K562 (cell line): ENCODE measurements around the gene FLRT1. TPM values are rescaled to one million over a fixed set of nuclear protein-coding genes. Genes with fewer than 3 reads are reported as not detected.

Experiments used
- ATAC-seq: fragments of 200-7000 bp; cut with Tn5 transposase; 3 replicates; pipeline ENCODE4 v1.9.1; 2020; ENCODE audit warnings: moderate library complexity
- BruUV-seq: library from RNA; stranded (reverse); fragments of 400-500 nt; replicated peaks from 2 replicates; lab custom pipeline; 2021; lab: Mats Ljungman, UMichigan
- CTCF ChIA-PET: fragments of 300-600 bp; formaldehyde crosslinking; extraction: SDS; loops from one replicate; lab custom pipeline; 2021; ENCODE audit warnings: low intra/inter-chr PET ratio; lab: Yijun Ruan, JAX
- POLR2A ChIA-PET: fragments of 300-600, 350-650 bp; sonication (Branson Sonifier 250); formaldehyde crosslinking; extraction: SDS; loops from one replicate; lab custom pipeline; 2021; ENCODE audit warnings: antibody characterized with exemption, inconsistent platforms; lab: Yijun Ruan, JAX
- DNase-seq, 4 experiments: peaks; one replicate each; pipeline versions ENCODE4 v3.0.0 to v3.0.0-alpha.2; 2011 to 2018; ENCODE audit warnings: low spot score in 3 of 4, mixed read lengths in 3 of 4; ENCODE audit errors: extremely low read depth in 1 of 4
- FAIRE-seq: peaks from 2 replicates; lab custom pipeline; 2011; peaks lifted over from hg19 to GRCh38; lab: Jason Lieb, UNC
- H2AFZ ChIP-seq: 2 replicates; pipeline ENCODE4 v1.6.0; 2011; ENCODE audit warnings: low read depth, low read length, control low read depth, inconsistent platforms
- H3K27ac ChIP-seq: fragments of 200-600 bp; 3 replicates; pipeline ENCODE4 v1.8.0; 2011; ENCODE audit warnings: low read depth, mild to moderate bottlenecking, control low read depth, inconsistent platforms, low read length, moderate library complexity, mixed read lengths; ENCODE audit errors: extremely low read depth
- H3K27me3 ChIP-seq, 2 experiments: fragments of 300-600 bp in 1 of 2; 2 replicates in 1 of 2; 3 replicates in 1 of 2; pipeline versions ENCODE4 v1.6.0 to v1.8.0; 2011; ENCODE audit warnings: inconsistent platforms in 2 of 2, low read length in 2 of 2, mild to moderate bottlenecking in 1 of 2, mixed read lengths in 1 of 2, moderate library complexity in 1 of 2; ENCODE audit not compliant: control insufficient read depth in 2 of 2, insufficient read depth in 2 of 2
- H3K36me3 ChIP-seq: fragments of 300-600 bp; 3 replicates; pipeline ENCODE4 v1.8.0; 2011; ENCODE audit warnings: mild to moderate bottlenecking, low read length, inconsistent platforms; ENCODE audit not compliant: control insufficient read depth, insufficient read depth
- H3K4me1 ChIP-seq, 2 experiments: fragments of 200-600 bp in 1 of 2; replicated peaks in 1 of 2; 2 replicates in 1 of 2; 3 replicates in 1 of 2; pipeline versions ENCODE4 v1.5.1 to v1.8.0; 2011; ENCODE audit warnings: inconsistent platforms in 2 of 2, low read length in 2 of 2, mild to moderate bottlenecking in 1 of 2, mixed read lengths in 1 of 2, moderate library complexity in 1 of 2; ENCODE audit not compliant: control insufficient read depth in 2 of 2, insufficient read depth in 2 of 2
- H3K4me2 ChIP-seq: 2 replicates; pipeline ENCODE4 v1.6.1; 2011; ENCODE audit warnings: low read length, control low read depth, inconsistent platforms, mixed read lengths; ENCODE audit not compliant: insufficient read depth
- H3K4me3 ChIP-seq: fragments of 200-600 bp; sonication (generic), shearing (Covaris generic); 2 replicates; pipeline ENCODE4 v1.5.1; 2016; ENCODE audit warnings: control low read depth, inconsistent platforms
- H3K79me2 ChIP-seq: fragments of 200-600 bp; 3 replicates; pipeline ENCODE4 v1.8.0; 2011; ENCODE audit warnings: low read length, inconsistent platforms; ENCODE audit not compliant: control insufficient read depth, insufficient read depth
- H3K9ac ChIP-seq, 2 experiments: 2 replicates each; pipeline versions ENCODE4 v1.6.0 to v1.6.1; 2011; ENCODE audit warnings: low read depth in 2 of 2, low read length in 2 of 2, control low read depth in 1 of 2, inconsistent platforms in 1 of 2, mild to moderate bottlenecking in 1 of 2, mixed read lengths in 1 of 2; ENCODE audit not compliant: insufficient read depth in 1 of 2
- H3K9me1 ChIP-seq: one replicate; pipeline ENCODE4 v1.6.0; 2011; ENCODE audit warnings: inconsistent platforms, mild to moderate bottlenecking, low read length, moderate library complexity; ENCODE audit not compliant: control insufficient read depth, insufficient read depth
- H3K9me3 ChIP-seq: replicated peaks from 2 replicates; pipeline ENCODE4 v1.5.1; 2011; ENCODE audit warnings: low read depth, low read length, inconsistent platforms; ENCODE audit not compliant: control insufficient read depth, insufficient read depth
- H4K20me1 ChIP-seq: replicated peaks from 2 replicates; pipeline ENCODE4 v1.6.1; 2011; ENCODE audit warnings: low read length, inconsistent platforms, mixed read lengths; ENCODE audit not compliant: control insufficient read depth, insufficient read depth
- ARID4B ChIP-seq: sonication (generic); formaldehyde crosslinking; IDR thresholded peaks from 2 replicates; pipeline ENCODE4 v1.8.0; 2022; ENCODE audit warnings: mild to moderate bottlenecking, missing genetic modification reagents
- HINFP ChIP-seq: fragments of 450-650 bp; conservative IDR thresholded peaks from 2 replicates; pipeline ENCODE4 v1.6.1; 2016; ENCODE audit warnings: missing genetic modification characterization, low read depth, mild to moderate bottlenecking, control low read depth, missing compliant biosample characterization
- MAFK ChIP-seq: IDR thresholded peaks from 2 replicates; pipeline ENCODE4 v1.6.1; 2011; ENCODE audit warnings: low read length, improper control_type of control experiment
- MYBL2 ChIP-seq, 2 experiments: fragments of 450-650 bp in 1 of 2; sonication (generic) in 1 of 2; formaldehyde crosslinking in 1 of 2; IDR thresholded peaks; 2 replicates each; pipeline versions ENCODE4 v1.6.1 to v1.8.1; 2017 to 2022; ENCODE audit warnings: borderline replicate concordance in 1 of 2, inconsistent platforms in 1 of 2, low read depth in 1 of 2, mild to moderate bottlenecking in 1 of 2, missing genetic modification reagents in 1 of 2, moderate library complexity in 1 of 2
- PATZ1 ChIP-seq: fragments of 250-450 bp; sonication (Bioruptor Pico); IDR thresholded peaks from 2 replicates; pipeline ENCODE4 v1.5.0; 2020; ENCODE audit warnings: mild to moderate bottlenecking, borderline replicate concordance
- POLR2A ChIP-seq: fragments of 450-650 bp; conservative IDR thresholded peaks from 2 replicates; pipeline ENCODE4 v1.6.1; 2016
- POLR3G ChIP-seq: IDR thresholded peaks from 2 replicates; pipeline ENCODE4 v1.6.1; 2011; ENCODE audit not compliant: insufficient read length, insufficient replicate concordance; ENCODE audit errors: extremely low read depth
- RBM25 ChIP-seq: fragments of 200-400 bp; formaldehyde crosslinking; IDR thresholded peaks from 2 replicates; pipeline ENCODE4 v1.6.1; 2018; ENCODE audit warnings: low read length, low read depth, moderate library complexity; ENCODE audit not compliant: severe bottlenecking
- SIRT6 ChIP-seq: IDR thresholded peaks from one replicate; pipeline ENCODE4 v1.6.1; 2012; ENCODE audit warnings: low read depth, mild to moderate bottlenecking, control low read depth, inconsistent platforms, low read length, moderate library complexity
- SRF ChIP-seq, 2 experiments: fragments of 250-450, 450-650 bp in 1 of 2; sonication (Bioruptor Pico) in 1 of 2; sonication (generic) in 1 of 2; formaldehyde crosslinking; IDR thresholded peaks; 2 replicates each; pipeline versions ENCODE4 v1.5.0 to v1.5.1; 2020 to 2022; ENCODE audit warnings: mild to moderate bottlenecking in 1 of 2, missing genetic modification reagents in 1 of 2
- SRSF7 ChIP-seq: fragments of 200-400 bp; formaldehyde crosslinking; optimal IDR thresholded peaks from 2 replicates; pipeline ENCODE3; 2017; ENCODE audit warnings: mild to moderate bottlenecking, low read depth, low read length
- ZZZ3 ChIP-seq: fragments of 450-650 bp; IDR thresholded peaks from 2 replicates; pipeline ENCODE4 v1.6.1; 2016; ENCODE audit warnings: antibody characterized with exemption, mild to moderate bottlenecking, moderate library complexity
- WGBS: fragments of 100-300 bp; shearing (Covaris generic); methylation state at CpG from one replicate; pipeline ENCODE4 v1.1.6; 2016; ENCODE audit warnings: low coverage, mixed read lengths; ENCODE audit not compliant: insufficient coverage; ENCODE audit errors: missing lambda C conversion rate; 5-methylcytosine and 5-hydroxymethylcytosine counted together
- in situ Hi-C: fragments of 300-500 bp; cut with MboI; formaldehyde crosslinking; loops from 4 replicates; pipeline ENCODE4 v1.15.0; 2018; ENCODE audit warnings: inconsistent platforms, mixed read lengths
- intact Hi-C: fragments of 100-400 bp; cut with micrococcal nuclease; formaldehyde crosslinking; loops from 2 replicates; pipeline ENCODE4 v1.14.2; 2022
- polyA plus RNA-seq, 8 experiments: library from polyadenylated mRNA; depleted of rRNA in 4 of 8; stranded (reverse) in 5 of 8; unstranded in 3 of 8; fragments of >200 nt; fragmentation: Nextera tagmentation in 2 of 8; fragmentation: Illumina TruSeq in 1 of 8; extraction: Ambion mirVana in 2 of 8; extraction: Trizol in 1 of 8; gene quantifications; 2 replicates each; pipeline versions ENCODE4 v1.2.1 to v1.2.3, GENCODE V29; 2011 to 2014; ENCODE audit warnings: inconsistent platforms in 1 of 8, missing spikeins in 1 of 8
- total RNA-seq, 7 experiments: library from RNA; depleted of rRNA in 6 of 7; stranded (reverse); fragments of >200 nt in 6 of 7; fragmentation: Illumina TruSeq in 2 of 7; extraction: Trizol in 2 of 7; gene quantifications; 2 replicates each; pipeline versions ENCODE4 v1.2.1 to v1.2.3, GENCODE V29; 2011 to 2021; ENCODE audit warnings: low replicate concordance in 1 of 7

Gene FLRT1
- total and polyA plus RNA-seq, 9 of the 15 experiments (the other 6 are each of a cell fraction or from before 2014, with no cell fraction given), result not detected

- POLR2A ChIA-PET, result interaction anchor here (0.5 to 1.5 kb wide), 10 partner anchors 9 to 258 kb away, joined by 3 to 7 read pairs (median 3); partner anchors contain the start of gene COX8A
- no TSS peak for BruUV-seq
- TF ChIP-seq MYBL2 (IDR thresholded peaks at IDR 0.05; ENCODE audit: low read depth), result no peak
- no peak for TF ChIP-seq MYBL2 (CRISPR knock-in tag; IDR thresholded peaks at IDR 0.05; ENCODE audit: borderline replicate concordance)
- peak; percentile 11 for TF ChIP-seq SIRT6
- TF ChIP-seq ARID4B (CRISPR knock-in tag), result 0 out of 2 replicates have a peak, but pooled peaks have one; percentile 17
- no peak for TF ChIP-seq SRF (CRISPR knock-in tag; IDR thresholded peaks at IDR 0.05)
- TF ChIP-seq POLR3G, result no peak
- TF ChIP-seq HINFP (tag), result no peak
- TF ChIP-seq POLR2A, result 0 out of 2 replicates have a peak, but pooled peaks have one; percentile 16
- no peak for TF ChIP-seq PATZ1 (CRISPR knock-in tag)
- no peak for TF ChIP-seq MAFK
- TF ChIP-seq RBM25, result no peak
- TF ChIP-seq ZZZ3, result no peak
- no peak for TF ChIP-seq SRSF7
Observed at GRCh38 chr11:64007160-64007628, 28.5 kb upstream of the FLRT1 start.

More at GRCh38 chr11:64007160-64007628, 28.5 kb upstream of the FLRT1 start:
- H3K9me1 ChIP-seq, result peaks cover 16% of the 10 kb centered on the region
- H3K4me3 ChIP-seq, result no peak overlapping the region
- no peaks in the 10 kb centered on the region; the same call in 2 of the 3 replicates for H3K36me3 ChIP-seq
- peaks cover 16 to 54% of the 10 kb centered on the region in 2 experiments for H3K4me1 ChIP-seq
- WGBS, result 4% methylated on average over 24 of the region's 27 CpGs
- peaks cover 49% of the 10 kb centered on the region for H4K20me1 ChIP-seq
- H3K9ac ChIP-seq, result peak overlapping the region in 1 of 2 experiments; percentile 53; a peak in 1 of 4 replicates
- intact Hi-C loops, result loop anchor here (10.0 kb wide), 2 partner anchors 88 to 138 kb away; no protein-coding TSS in a partner anchor
- H3K79me2 ChIP-seq, result no peaks in the 10 kb centered on the region
- no peaks in the 10 kb centered on the region for H3K27me3 ChIP-seq
- H3K4me2 ChIP-seq, result peak overlapping the region; percentile 38
- H2AFZ ChIP-seq, result no peak overlapping the region
- H3K27ac ChIP-seq, result no peak overlapping the region
- DNase-seq, result peak in 3 of 4 experiments; percentile 39 to 49 (median 40)
- peak; percentile 47 for ATAC-seq
- CTCF ChIA-PET, result no interaction called here
- H3K9me3 ChIP-seq, result no peaks in the 10 kb centered on the region; the same call in 1 of the 2 replicates
- FAIRE-seq, result no peak
- in situ Hi-C loops, result no loop called here
